ENCODE results near the gene ANXA9. TPM values are rescaled to one million over a fixed set of nuclear protein-coding genes. Genes with fewer than 3 reads are reported as not detected.

The ANXA9 gene
- total RNA-seq (under 1 TPM in 5 of 7 donors, not detected in 2; 0.13 to 0.92 (median 0.51) TPM), polyA plus RNA-seq (under 1 TPM; 0.12 to 0.32 (median 0.22) TPM)
- long read RNA-seq, donor 1, result 0 reads
- long read RNA-seq, donor 2, partial matches to known transcripts, result 11 of 12 reads
- long read RNA-seq, donor 2, other reads (novel, unspliced or antisense), result 0 of 12 reads

- no peaks in the 10 kb centered on the region for H3K36me3 ChIP-seq
- TF ChIP-seq POLR2AphosphoS5 (IDR thresholded peaks at IDR 0.05) (no peak), POLR2A (IDR thresholded peaks at IDR 0.05) (no peak), CTCF (IDR thresholded peaks at IDR 0.05 in 8 of 11, conservative IDR thresholded peaks at IDR 0.05 in 3 of 11) (no peak)
- 74 to 84% (median 78%) methylated on average over 10 to 12 of the region's 12 CpGs for WGBS, 5 donors
- no peaks in the 10 kb centered on the region for H3K9me3 ChIP-seq
- H3K27me3 ChIP-seq (replicated peaks in 1 of 7), result no peaks in the 10 kb centered on the region
- no peak for DNase-seq
- intact Hi-C loops (cut with DNase I; ENCODE audit: low total_unique reads), result no loop called here
- H3K4me1 ChIP-seq, result peaks cover 16 to 29% (median 29%) of the 10 kb centered on the region in 6 donors
- H3K4me3 ChIP-seq, result no peak within 1 kb of the TSS
- no peak within 1 kb of the TSS for H3K27ac ChIP-seq
Observed at GRCh38 chr1:150981805-150982712, at the start of gene ANXA9. ANXA9 (plus strand) TSS chr1:150982292; CDS start chr1:150983106, 814 bp downstream.

- H3K36me3 ChIP-seq, result peaks cover 3 to 100% (median 99%) of the 10 kb centered on the region in 6 donors
Observed at GRCh38 chr1:150944856-150945255, 37.2 kb upstream of the ANXA9 start.

GRCh38 chr1:150954708-150955107 lies 27.4 kb upstream of the ANXA9 start:
- H3K4me3 ChIP-seq, result no peak overlapping the region
- TF ChIP-seq POLR2AphosphoS5 (IDR thresholded peaks at IDR 0.05), result no peak
- no peak for TF ChIP-seq POLR2A (IDR thresholded peaks at IDR 0.05)
- no peak for TF ChIP-seq CTCF (IDR thresholded peaks at IDR 0.05 in 8 of 11, conservative IDR thresholded peaks at IDR 0.05 in 3 of 11)
- DNase-seq, result peak; percentile 6
- intact Hi-C loops (cut with DNase I; ENCODE audit: low total_unique reads), result no loop called here
- 93 to 97% (median 94%) methylated on average over 3 of the region's 3 CpGs for WGBS, 5 donors
- H3K4me1 ChIP-seq, result no peaks in the 10 kb centered on the region
- H3K36me3 ChIP-seq, result peaks cover 0 to 100% (median 89%) of the 10 kb centered on the region in 6 donors
- no peaks in the 10 kb centered on the region for H3K27me3 ChIP-seq (replicated peaks in 1 of 7)
- H3K9me3 ChIP-seq, result no peaks in the 10 kb centered on the region
- H3K27ac ChIP-seq, result no peak overlapping the region

More at GRCh38 chr1:150944856-150945255, 37.2 kb upstream of the ANXA9 start:
- 81 to 94% (median 87%) methylated on average over 5 of the region's 5 CpGs for WGBS, 5 donors
- Histone ChIP-seq H3K9me3 (no peaks in the 10 kb centered on the region), H3K27ac (no peak overlapping the region), H3K4me3 (no peak overlapping the region), H3K27me3 (replicated peaks in 1 of 7) (no peaks in the 10 kb centered on the region), H3K4me1 (no peaks in the 10 kb centered on the region)
- intact Hi-C loops (cut with DNase I; ENCODE audit: low total_unique reads), result no loop called here
- DNase-seq, result no peak
- TF ChIP-seq POLR2AphosphoS5 (IDR thresholded peaks at IDR 0.05) (no peak), POLR2A (IDR thresholded peaks at IDR 0.05) (no peak), CTCF (IDR thresholded peaks at IDR 0.05 in 8 of 11, conservative IDR thresholded peaks at IDR 0.05 in 3 of 11) (no peak)

- DNase-seq, result no peak
Observed at GRCh38 chr1:150955280-150955679, 26.8 kb upstream of the ANXA9 start.

More at GRCh38 chr1:150955280-150955679, 26.8 kb upstream of the ANXA9 start:
- Histone ChIP-seq H3K4me3 (no peak overlapping the region), H3K27me3 (replicated peaks in 1 of 7) (no peaks in the 10 kb centered on the region), H3K9me3 (no peaks in the 10 kb centered on the region), H3K36me3 (peaks cover 0 to 100% (median 89%) of the 10 kb centered on the region in 6 donors), H3K4me1 (no peaks in the 10 kb centered on the region), H3K27ac (no peak overlapping the region)
- intact Hi-C loops (cut with DNase I; ENCODE audit: low total_unique reads), result no loop called here
- TF ChIP-seq POLR2A (IDR thresholded peaks at IDR 0.05) (no peak), POLR2AphosphoS5 (IDR thresholded peaks at IDR 0.05) (no peak), CTCF (IDR thresholded peaks at IDR 0.05 in 8 of 11, conservative IDR thresholded peaks at IDR 0.05 in 3 of 11) (no peak)

Data from spleen (tissue), 13 donors.